Muscle of leg (tissue), 11 donors: Measurements from ENCODE around the gene NEURL1B. TPM values are rescaled to one million over a fixed set of nuclear protein-coding genes. Genes with fewer than 3 reads are reported as not detected.
"Not testable (repeated sequence)": the region's sequence is repeated elsewhere in the genome, so short reads cannot be mapped to it uniquely, and the experiment has no call there.

ENCODE experiments used
- DNase-seq: peaks from one replicate; pipeline ENCODE4 v3.0.0; 2013
- H3K27ac ChIP-seq: one replicate; pipeline ENCODE4 v1.5.1; 2013; ENCODE audit warnings: mild to moderate bottlenecking, low read length, control low read depth
- H3K27me3 ChIP-seq: one replicate; pipeline ENCODE4 v1.6.1; 2013; ENCODE audit warnings: low read length; ENCODE audit not compliant: control insufficient read depth, insufficient read depth
- H3K36me3 ChIP-seq: one replicate; pipeline ENCODE4 v1.6.1; 2013; ENCODE audit warnings: low read length; ENCODE audit not compliant: control insufficient read depth, insufficient read depth
- H3K4me1 ChIP-seq: one replicate; pipeline ENCODE4 v1.6.1; 2013; ENCODE audit warnings: low read length; ENCODE audit not compliant: control insufficient read depth, insufficient read depth
- H3K4me3 ChIP-seq: one replicate; pipeline ENCODE4 v1.5.1; 2013; ENCODE audit warnings: low read length, control low read depth
- H3K9me3 ChIP-seq: replicated peaks from 2 replicates; pipeline ENCODE4 v1.6.1; 2013; ENCODE audit warnings: low read depth, low read length; ENCODE audit not compliant: control insufficient read depth
- WGBS: methylation state at CpG from one replicate; pipeline ENCODE4 v1.1.5; 2013; ENCODE audit warnings: missing lambda C conversion rate; ENCODE audit not compliant: insufficient coverage; 5-methylcytosine and 5-hydroxymethylcytosine counted together
- polyA plus RNA-seq, 8 donors: library from polyadenylated mRNA; unstranded; fragments of 120-200 nt; gene quantifications; one replicate each; pipeline versions ENCODE4 v1.2.1 to v1.2.3, GENCODE V29; 2013; ENCODE audit warnings: inconsistent platforms in 1 of 8, low replicate concordance in 1 of 8; ENCODE audit not compliant: insufficient read length in 8 of 8, insufficient read depth in 1 of 8
- total RNA-seq: library from RNA; stranded (reverse); fragments of 120-200 nt; gene quantifications from one replicate; pipeline ENCODE4 v1.2.4, GENCODE V29; 2013

NEURL1B gene
- total and polyA plus RNA-seq, 9 donors = 27.3 to 45.2 (median 36.2) TPM

DNA sequence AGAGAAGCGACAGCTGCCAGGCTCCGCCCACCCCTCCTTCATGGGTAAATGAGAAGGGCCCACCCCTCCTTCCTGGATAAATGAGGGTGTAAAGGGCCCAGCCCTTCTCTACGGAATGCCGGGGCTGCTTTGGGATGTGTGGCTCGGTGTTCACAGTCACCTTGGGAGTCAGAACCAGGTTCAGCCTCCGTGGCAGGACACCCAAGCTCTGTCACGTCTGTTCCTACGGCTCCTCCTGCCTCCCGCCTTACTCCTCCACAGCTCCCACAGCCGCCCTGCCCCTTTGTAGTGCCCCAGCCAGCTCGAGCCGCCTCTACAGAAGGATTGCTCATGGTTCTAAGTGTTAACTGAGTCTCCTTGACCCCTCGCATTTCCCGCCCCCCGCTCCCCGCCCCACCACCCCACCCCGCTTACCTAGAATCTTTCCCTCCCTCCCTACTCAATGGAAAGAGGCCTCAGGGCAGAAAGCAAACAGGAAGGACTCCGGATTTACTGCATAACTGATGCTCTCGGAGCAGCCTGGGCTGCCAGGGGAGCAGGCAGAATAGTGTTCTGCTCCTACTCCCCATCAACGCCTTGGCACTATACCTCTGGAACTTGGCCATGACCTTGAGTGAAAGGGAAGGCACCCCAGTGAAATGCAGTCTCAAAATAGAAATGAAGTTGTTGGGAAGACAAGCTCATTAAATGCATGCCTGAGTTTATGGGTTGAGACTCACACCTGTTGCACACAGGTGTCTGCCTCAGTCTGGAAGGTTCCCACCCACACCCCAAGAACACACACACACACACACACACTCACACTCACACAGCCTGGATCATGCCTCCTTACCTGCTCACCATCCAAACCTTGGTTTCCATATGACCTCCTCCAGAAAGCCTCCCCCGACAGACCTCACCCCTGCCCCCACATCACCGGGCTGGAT is 59.6 kb downstream of the NEURL1B start:
- H3K27ac ChIP-seq = peak overlapping the region; percentile 4
- WGBS = 17% methylated on average over 9 of the region's 22 CpGs

DNA sequence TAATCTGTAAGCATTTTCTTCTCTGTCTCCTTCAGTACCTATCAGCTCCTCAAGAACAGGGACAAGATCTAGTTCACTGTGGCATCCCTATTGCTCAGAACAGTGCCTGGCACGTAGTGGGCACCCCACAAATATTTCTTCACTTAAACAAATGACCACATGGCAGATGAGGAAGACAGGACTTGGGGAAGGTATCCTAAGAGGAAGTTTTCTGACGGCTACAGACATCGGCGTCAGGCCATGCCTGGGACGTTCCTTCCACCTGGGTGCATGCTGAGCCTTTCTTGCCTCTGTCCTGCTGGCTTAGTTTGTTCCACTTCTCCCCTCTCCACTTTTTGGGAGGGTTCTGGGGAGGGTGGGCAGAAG is 60.2 kb downstream of the NEURL1B start:
- no peaks in the 10 kb centered on the region for H3K9me3 ChIP-seq
- no peak for DNase-seq
- 55% methylated on average over 4 of the region's 5 CpGs for WGBS

More for the DNA sequence above, 59.6 kb downstream of the NEURL1B start:
- Histone ChIP-seq H3K4me1 (peaks cover 41% of the 10 kb centered on the region), H3K27me3 (peaks cover 4% of the 10 kb centered on the region), H3K36me3 (no peaks in the 10 kb centered on the region), H3K9me3 (no peaks in the 10 kb centered on the region), H3K4me3 (peak overlapping the region; percentile 13)
- DNase-seq = peak; percentile 69

DNA sequence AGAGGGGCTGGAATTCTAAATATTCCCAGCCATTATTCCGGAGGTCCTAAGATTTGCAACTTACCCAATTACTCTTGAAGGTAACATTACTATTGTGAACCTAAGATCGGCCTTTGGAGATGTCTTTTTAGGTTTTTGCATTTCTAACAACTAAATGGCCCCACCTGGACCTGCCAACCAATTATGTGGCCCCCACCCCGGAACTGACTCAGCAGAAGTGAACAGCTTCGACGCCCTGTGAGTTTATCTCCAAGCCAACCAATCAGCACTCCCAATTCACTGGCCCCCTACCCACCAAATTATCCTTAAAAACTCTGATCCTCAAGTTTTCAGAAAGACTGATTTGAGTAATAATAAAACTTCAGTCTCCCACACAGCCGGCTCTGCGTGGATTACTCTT is 62.9 kb downstream of the NEURL1B start:
- Histone ChIP-seq H3K4me3 (no peak overlapping the region), H3K4me1 (peaks cover 27% of the 10 kb centered on the region), H3K36me3 (no peaks in the 10 kb centered on the region), H3K27me3 (peaks cover 4% of the 10 kb centered on the region), H3K9me3 (no peaks in the 10 kb centered on the region), H3K27ac (no peak overlapping the region)
- WGBS = 91% methylated on average over 7 of the region's 7 CpGs
- no peak for DNase-seq

More for the DNA sequence above, 60.2 kb downstream of the NEURL1B start:
- Histone ChIP-seq H3K27me3 (peaks cover 4% of the 10 kb centered on the region), H3K27ac (no peak overlapping the region), H3K4me3 (no peak overlapping the region), H3K36me3 (no peaks in the 10 kb centered on the region), H3K4me1 (peaks cover 35% of the 10 kb centered on the region)

DNA sequence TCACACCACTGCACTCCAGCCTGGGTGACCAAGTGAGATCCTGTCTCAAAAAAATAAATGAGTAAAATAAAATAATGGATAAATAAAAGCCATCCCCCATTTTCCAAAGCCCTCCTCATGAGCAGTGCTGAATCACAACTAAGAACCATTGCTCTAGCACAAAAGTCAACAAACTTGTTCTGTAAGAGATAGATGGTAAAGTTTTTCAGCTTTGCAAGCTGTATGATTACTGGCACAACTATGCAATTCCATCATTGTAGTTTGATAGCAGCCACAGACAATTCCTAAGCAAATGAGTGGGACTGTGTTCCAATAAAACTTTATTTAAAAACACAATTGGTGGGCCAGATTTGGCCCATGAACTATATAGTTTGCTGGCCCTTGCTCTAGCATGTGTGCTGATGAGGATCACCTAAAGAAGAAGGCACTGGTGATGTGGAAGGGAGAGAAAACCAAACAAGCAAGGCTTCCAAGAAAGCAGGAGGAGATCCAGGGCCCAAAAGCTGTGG is 64.6 kb downstream of the NEURL1B start:
- Histone ChIP-seq H3K4me3 (no peak overlapping the region), H3K27me3 (no peaks in the 10 kb centered on the region), H3K9me3 (no peaks in the 10 kb centered on the region), H3K36me3 (no peaks in the 10 kb centered on the region), H3K4me1 (peaks cover 15% of the 10 kb centered on the region), H3K27ac (no peak overlapping the region)
- DNase-seq = no peak

DNA sequence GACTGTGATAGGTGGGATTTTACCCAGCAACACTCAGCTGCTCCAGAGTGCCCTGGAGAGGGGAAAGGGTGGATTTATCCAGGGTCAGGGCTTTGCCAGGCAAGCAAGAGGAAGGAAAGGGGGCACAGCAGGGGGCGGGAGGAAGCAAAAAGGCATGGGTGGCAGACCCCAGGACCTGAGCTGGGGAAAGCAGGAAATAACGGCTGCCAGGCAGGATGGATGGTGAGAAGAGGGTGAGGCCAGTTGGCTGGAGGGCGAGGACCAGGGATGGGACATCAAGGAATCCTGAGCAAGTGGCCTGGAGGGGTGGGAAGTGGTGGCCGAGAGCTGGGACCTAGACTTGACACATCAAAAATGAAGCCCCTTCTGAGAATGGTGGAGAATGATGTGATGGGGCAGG is 65.7 kb downstream of the NEURL1B start:
- peaks cover 2% of the 10 kb centered on the region for H3K27me3 ChIP-seq
- WGBS = 50% methylated on average over 4 of the region's 4 CpGs
- H3K27ac ChIP-seq = no peak overlapping the region
- H3K4me3 ChIP-seq = no peak overlapping the region
- no peak for DNase-seq
- no peaks in the 10 kb centered on the region for H3K9me3 ChIP-seq
- peaks cover 6% of the 10 kb centered on the region for H3K4me1 ChIP-seq
- H3K36me3 ChIP-seq = no peaks in the 10 kb centered on the region

DNA sequence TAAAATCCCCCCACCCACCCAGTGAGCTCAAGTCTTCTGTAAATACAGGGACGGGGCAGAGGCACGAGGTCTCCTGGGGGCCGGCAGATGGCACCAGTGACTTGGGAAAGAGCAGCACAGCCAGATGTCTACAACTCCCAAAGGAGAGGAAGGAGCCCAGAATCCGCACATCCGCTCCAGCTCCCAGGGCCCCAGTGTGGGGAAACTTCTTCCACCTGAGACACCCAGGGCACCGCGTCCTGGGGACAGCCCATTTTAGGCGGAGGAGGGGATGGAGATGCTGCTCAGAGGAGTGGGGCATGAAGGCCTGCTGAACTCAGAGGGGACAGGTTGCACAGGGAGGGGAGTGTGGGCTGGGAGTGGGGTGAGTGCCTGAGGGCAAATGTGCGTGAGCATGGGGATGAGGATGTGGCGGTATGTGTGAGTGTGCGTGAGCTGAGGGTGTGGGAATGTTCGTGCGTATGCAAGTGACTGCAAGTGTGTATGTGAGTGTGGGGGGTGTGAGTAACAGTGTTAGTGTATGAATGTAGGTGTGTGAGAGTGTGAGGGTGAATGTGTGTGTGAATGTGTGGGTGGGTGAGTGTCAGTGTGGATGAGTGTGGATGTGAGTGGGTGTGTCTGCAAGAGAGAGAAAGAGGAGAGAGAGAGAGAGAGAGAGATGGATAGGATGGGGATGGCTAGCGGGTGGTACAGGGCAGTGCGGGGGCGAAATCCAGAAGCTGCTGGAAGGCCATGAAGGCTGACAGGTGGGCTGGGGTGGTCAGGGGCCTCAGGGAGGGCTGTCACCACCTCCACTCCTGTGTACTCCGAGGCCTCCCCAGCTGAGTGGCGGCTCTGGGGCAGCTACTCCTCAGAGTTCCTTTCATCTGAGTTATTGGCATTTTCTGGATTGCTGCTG is 66.5 kb downstream of the NEURL1B start:
- Histone ChIP-seq H3K9me3 (no peaks in the 10 kb centered on the region), H3K4me3 (no peak overlapping the region), H3K27me3 (peaks cover 4% of the 10 kb centered on the region), H3K4me1 (peaks cover 6% of the 10 kb centered on the region), H3K27ac (no peak overlapping the region), H3K36me3 (no peaks in the 10 kb centered on the region)
- WGBS = 47% methylated on average over 16 of the region's 18 CpGs
- DNase-seq = peak; percentile 49

DNA sequence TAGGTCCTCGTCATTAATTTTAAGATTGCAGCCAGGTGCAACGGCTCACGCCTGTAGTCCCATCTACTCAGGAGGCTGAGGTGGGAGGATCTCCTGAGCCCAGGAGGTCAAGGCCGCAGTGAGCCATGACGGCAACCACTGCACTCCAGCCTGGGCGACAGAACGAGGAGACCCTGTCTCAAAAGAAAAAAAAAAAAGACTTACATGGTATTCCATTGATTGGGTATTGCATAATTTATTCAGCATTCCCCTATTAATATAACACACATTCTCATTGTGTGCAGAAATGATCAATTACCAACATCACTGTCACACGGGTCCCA is 67.1 kb downstream of the NEURL1B start:
- Histone ChIP-seq H3K27ac (no peak overlapping the region), H3K4me3 (no peak overlapping the region), H3K9me3 (no peaks in the 10 kb centered on the region), H3K4me1 (peaks cover 7% of the 10 kb centered on the region), H3K27me3 (peaks cover 4% of the 10 kb centered on the region), H3K36me3 (no peaks in the 10 kb centered on the region)
- WGBS = 46% methylated on average over 3 of the region's 8 CpGs
- no peak for DNase-seq

DNA sequence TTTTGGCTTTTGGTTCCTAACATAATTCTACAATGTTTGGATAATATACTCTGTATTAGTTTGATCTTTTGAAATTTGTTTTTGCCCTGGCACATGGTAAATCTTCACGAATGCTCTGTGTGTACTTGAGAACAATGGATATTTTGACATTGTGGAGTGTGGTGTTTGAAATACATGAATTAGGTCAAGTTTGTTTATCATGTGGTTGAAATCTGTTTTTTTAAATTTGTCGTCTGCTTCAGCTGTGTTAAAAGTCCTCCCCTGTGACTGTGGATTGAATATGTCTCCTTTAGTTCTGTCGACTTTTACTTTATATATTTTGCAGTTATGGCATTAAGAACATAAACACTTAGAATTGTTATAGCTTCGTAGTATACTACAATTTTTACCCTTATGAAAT is 69.6 kb downstream of the NEURL1B start:
- Histone ChIP-seq H3K27ac (no peak overlapping the region), H3K4me1 (peaks cover 26% of the 10 kb centered on the region), H3K4me3 (no peak overlapping the region), H3K9me3 (no peaks in the 10 kb centered on the region), H3K36me3 (no peaks in the 10 kb centered on the region), H3K27me3 (peaks cover 4% of the 10 kb centered on the region)
- WGBS = 71% methylated on average over 1 of the region's 4 CpGs
- DNase-seq = no peak

DNA sequence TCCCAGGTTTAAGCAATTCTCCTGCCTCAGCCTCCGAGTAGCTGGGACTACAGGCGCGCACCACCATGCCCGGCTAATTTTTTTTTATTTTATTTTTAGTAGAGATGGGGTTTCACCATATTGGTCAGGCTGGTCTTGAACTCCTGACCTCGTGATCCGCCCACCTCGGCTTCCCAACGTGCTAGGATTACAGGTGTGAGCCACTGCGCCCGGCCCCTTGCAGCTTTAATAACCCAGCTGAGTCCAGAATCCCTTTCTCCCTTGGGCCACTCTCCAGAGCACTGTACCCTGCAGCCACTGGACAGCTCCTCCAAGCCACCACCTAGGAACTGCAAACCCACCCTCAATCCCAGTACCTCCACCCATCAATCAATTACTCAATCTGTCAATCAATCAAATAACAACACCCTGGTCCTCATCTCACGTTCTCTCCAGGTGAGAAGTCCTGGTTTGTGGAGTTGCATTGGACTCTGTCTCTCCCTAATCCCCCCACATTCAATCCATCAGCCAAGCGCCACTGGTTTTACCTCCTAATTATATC is 70.3 kb downstream of the NEURL1B start:
- not testable (repeated sequence) for H3K4me3 ChIP-seq, H3K27me3 ChIP-seq, H3K9me3 ChIP-seq, H3K27ac ChIP-seq, DNase-seq, H3K36me3 ChIP-seq
- H3K4me1 ChIP-seq = peaks cover 26% of the 10 kb centered on the region
- 52% methylated on average over 7 of the region's 12 CpGs for WGBS

DNA sequence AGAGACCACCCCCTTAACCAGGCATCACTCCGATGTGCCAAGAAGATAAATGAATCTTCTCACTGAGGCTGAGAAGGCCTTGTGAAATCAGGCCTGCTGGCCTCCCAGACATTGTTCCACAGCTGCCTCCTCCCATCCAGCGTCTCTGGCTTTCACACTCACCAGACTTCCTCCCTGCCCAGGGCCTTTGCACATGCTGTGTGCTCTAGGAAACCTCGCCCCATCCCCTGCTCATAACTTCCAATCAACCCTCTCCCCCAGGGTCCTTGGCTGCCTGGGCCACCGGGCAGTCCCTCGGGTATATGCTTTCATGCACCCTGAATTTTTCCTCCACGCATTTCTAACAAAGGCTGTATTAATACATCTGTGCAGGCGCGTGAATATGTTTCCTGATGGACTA is 71.5 kb downstream of the NEURL1B start:
- Histone ChIP-seq H3K36me3 (no peaks in the 10 kb centered on the region), H3K4me3 (no peak overlapping the region), H3K4me1 (peaks cover 31% of the 10 kb centered on the region), H3K27me3 (peaks cover 4% of the 10 kb centered on the region), H3K27ac (no peak overlapping the region), H3K9me3 (no peaks in the 10 kb centered on the region)
- 86% methylated on average over 2 of the region's 8 CpGs for WGBS
- no peak for DNase-seq
